Measurements from ENCODE around the gene MFSD6. TPM values are rescaled to one million over a fixed set of nuclear protein-coding genes. Genes with fewer than 3 reads are reported as not detected.
"Not testable (repeated sequence)": the region's sequence is repeated elsewhere in the genome, so short reads cannot be mapped to it uniquely, and the experiment has no call there.

Gene MFSD6
- total and polyA plus RNA-seq, 11 donors, result 11.8 to 75.0 (median 18.9) TPM

DNA sequence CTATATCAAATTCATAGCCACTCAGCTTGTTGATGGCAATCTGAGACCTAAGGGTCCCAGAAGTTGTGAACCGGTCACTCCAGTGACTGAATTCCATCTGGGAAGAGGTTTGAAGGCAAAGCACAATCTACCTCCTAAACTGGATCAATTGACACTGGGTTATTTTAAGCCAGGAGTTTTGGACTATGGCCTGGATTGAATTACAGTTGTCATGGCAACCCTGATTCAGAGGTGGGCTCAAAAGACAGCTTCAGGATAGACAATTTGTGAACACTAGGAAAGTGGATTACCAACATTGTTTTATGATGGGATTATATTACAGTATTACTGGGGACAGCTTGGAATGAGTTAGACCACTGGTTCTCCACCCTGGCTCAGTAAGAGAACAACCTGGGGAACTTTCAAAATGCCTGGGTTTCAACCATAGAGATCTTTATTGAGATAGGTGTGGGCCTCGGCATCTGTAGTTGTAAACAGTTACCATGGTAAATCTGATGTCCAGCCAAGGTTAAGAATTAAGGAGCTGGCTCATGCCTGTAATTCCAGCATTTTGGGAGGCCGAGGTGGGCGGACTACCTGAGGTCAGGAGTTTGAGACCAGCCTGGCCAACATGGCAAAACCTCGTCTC, 58.8 kb downstream of the MFSD6 start:
- DNase-seq, result no peak
- TF ChIP-seq, protein P1, sequence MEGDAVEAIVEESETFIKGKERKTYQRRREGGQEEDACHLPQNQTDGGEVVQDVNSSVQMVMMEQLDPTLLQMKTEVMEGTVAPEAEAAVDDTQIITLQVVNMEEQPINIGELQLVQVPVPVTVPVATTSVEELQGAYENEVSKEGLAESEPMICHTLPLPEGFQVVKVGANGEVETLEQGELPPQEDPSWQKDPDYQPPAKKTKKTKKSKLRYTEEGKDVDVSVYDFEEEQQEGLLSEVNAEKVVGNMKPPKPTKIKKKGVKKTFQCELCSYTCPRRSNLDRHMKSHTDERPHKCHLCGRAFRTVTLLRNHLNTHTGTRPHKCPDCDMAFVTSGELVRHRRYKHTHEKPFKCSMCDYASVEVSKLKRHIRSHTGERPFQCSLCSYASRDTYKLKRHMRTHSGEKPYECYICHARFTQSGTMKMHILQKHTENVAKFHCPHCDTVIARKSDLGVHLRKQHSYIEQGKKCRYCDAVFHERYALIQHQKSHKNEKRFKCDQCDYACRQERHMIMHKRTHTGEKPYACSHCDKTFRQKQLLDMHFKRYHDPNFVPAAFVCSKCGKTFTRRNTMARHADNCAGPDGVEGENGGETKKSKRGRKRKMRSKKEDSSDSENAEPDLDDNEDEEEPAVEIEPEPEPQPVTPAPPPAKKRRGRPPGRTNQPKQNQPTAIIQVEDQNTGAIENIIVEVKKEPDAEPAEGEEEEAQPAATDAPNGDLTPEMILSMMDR (IDR thresholded peaks at IDR 0.05), result no peak
- no peak for TF ChIP-seq POLR2A (IDR thresholded peaks at IDR 0.05)
- intact Hi-C loops (cut with DNase I), result loop anchor here in 4 of 10 donors (5.0 to 10.0 kb wide), 4 partner anchors 40 to 62 kb away; partner anchors contain the start of gene MFSD6 (in 2 of the 4)
- H3K9me3 ChIP-seq, result no peaks in the 10 kb centered on the region
- ATAC-seq, result no peak
- H3K36me3 ChIP-seq, result peaks cover 0 to 8% (median 0%) of the 10 kb centered on the region in 9 donors
- H3K4me1 ChIP-seq, result peaks cover 17 to 63% (median 40%) of the 10 kb centered on the region in 12 donors
- no peak overlapping the region for H3K4me3 ChIP-seq
- no peaks in the 10 kb centered on the region for H3K27me3 ChIP-seq
- peak overlapping the region; percentile 69 to 91 (median 82) for H3K27ac ChIP-seq
- 43 to 60% (median 57%) methylated on average over 5 of the region's 5 CpGs for WGBS, 4 donors

DNA sequence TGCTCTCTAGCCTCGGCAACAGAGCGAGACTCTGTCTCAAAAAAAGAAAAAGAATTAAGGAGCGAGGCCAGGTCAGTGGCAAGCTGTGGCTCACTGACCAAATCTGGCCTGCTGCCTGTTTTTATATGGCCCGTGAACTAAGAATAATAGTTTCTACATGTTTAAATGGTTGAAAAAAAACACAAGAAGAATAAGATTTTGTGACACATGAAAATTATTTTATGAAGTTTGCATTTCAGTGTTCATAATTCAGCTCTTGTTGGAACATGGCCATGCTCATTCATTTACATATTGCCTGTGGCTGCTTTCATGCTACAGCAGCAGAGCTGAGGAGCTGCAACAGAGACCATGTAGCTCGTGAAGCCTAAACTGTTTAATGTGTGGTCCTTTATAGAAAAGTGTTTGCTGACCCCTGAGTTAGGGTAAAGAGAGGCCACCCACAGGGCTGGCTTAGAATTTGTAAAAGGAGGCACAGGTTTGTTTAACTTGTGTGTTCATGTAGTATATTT, 59.5 kb downstream of the MFSD6 start:
- Histone ChIP-seq H3K4me3 (peak overlapping the region in 1 of 12 donors; percentile 7), H3K36me3 (peaks cover 0 to 11% (median 0%) of the 10 kb centered on the region in 9 donors), H3K9me3 (no peaks in the 10 kb centered on the region), H3K27ac (peak overlapping the region; percentile 69 to 91 (median 82)), H3K4me1 (peaks cover 17 to 61% (median 40%) of the 10 kb centered on the region in 12 donors), H3K27me3 (no peaks in the 10 kb centered on the region)
- TF ChIP-seq, protein P1 (IDR thresholded peaks at IDR 0.05), result no peak
- no peak for TF ChIP-seq POLR2A (IDR thresholded peaks at IDR 0.05)
- 6 to 13% (median 8%) methylated on average over 5 of the region's 5 CpGs for WGBS, 4 donors
- ATAC-seq (peak in 1 of 4 donors; percentile 7), DNase-seq (no peak)
- intact Hi-C loops (cut with DNase I), result loop anchor here in 4 of 10 donors (2.0 to 10.0 kb wide), 6 partner anchors 40 to 67 kb away; partner anchors contain the start of genes MFSD6 (in 3 of the 4) and NEMP2 (in 1 of the 4)

DNA sequence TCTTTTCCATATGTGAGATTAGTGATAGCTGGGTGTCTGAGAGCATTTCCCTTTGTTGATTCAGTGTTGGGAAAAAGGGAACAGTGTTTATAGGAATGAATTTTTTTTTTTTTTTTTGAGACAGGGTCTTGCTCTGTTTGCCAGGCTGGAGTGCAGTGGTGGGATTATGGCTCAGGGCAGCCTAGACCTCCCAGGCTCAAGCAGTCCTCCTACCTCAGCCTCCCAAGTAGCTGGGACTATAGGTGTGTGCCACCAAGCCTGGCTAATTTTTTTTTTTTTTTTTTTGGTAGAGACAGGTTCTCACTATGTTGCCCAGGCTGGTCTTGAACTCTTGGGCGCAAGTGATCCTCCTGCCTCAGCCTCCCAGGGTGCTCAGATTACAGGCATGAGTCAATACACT, 60.2 kb downstream of the MFSD6 start:
- DNase-seq, H3K27me3 ChIP-seq, ATAC-seq, H3K9me3 ChIP-seq, H3K4me3 ChIP-seq: not testable (repeated sequence)
- peaks cover 17 to 59% (median 40%) of the 10 kb centered on the region in 12 donors for H3K4me1 ChIP-seq
- 76 to 93% (median 88%) methylated on average over 1 of the region's 1 CpG for WGBS, 4 donors
- intact Hi-C loops (cut with DNase I), result loop anchor here in 4 of 10 donors (2.0 to 10.0 kb wide), 6 partner anchors 41 to 66 kb away; partner anchors contain the start of genes MFSD6 (in 3 of the 4) and NEMP2 (in 1 of the 4)
- H3K27ac ChIP-seq, result peak overlapping the region; percentile 69 to 91 (median 82)
- H3K36me3 ChIP-seq, result peaks cover 0 to 11% (median 0%) of the 10 kb centered on the region in 9 donors

GRCh38 chr2:190468814-190469569, 60.8 kb downstream of the MFSD6 start:
- peak; percentile 72 to 87 (median 82) for DNase-seq
- H3K9me3 ChIP-seq, result no peaks in the 10 kb centered on the region
- H3K27ac ChIP-seq, result peak overlapping the region; percentile 69 to 91 (median 82)
- ATAC-seq, result peak; percentile 82 to 90 (median 86)
- intact Hi-C loops (cut with DNase I), result loop anchor here in 4 of 10 donors (2.0 to 10.0 kb wide), 6 partner anchors 42 to 66 kb away; partner anchors contain the start of genes MFSD6 (in 3 of the 4) and NEMP2 (in 1 of the 4)
- WGBS, 4 donors, result 10 to 14% (median 12%) methylated on average over 4 of the region's 4 CpGs
- TF ChIP-seq, protein P1 (IDR thresholded peaks at IDR 0.05), result no peak
- TF ChIP-seq POLR2A (IDR thresholded peaks at IDR 0.05), result no peak
- peak overlapping the region in 5 of 12 donors; percentile 7 to 27 (median 7) for H3K4me3 ChIP-seq
- peaks cover 0 to 11% (median 0%) of the 10 kb centered on the region in 9 donors for H3K36me3 ChIP-seq
- H3K27me3 ChIP-seq, result no peaks in the 10 kb centered on the region
- H3K4me1 ChIP-seq, result peaks cover 17 to 59% (median 40%) of the 10 kb centered on the region in 12 donors
